ENCODE results near the gene EME2.

DNA sequence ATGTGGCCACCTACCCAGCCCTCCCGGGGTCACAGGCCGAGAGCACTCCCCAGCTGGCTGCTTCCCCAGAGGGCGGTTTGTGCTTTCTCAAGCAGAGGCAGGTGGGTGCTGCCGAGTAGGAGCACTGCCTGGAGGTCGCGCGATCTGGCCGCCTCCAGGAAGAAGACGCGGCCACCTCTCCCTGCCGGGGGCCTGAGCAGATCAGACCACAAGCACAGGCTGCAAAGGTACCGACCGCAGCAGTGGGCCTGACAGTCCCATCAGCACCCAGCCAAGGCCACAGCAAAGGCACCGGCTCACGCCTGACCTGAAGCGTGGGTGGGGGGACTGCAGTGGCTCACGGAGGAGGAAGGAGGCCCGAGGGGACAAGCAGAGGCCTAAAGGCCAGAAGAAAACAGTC lies 36.1 kb downstream of the EME2 start:
- TF ChIP-seq POLR2A (IDR thresholded peaks at IDR 0.05; ENCODE audit: low read depth, low read length) = no peak
- no peak for TF ChIP-seq POLR2AphosphoS5 (IDR thresholded peaks at IDR 0.05; ENCODE audit: low read depth, low read length)
- no peak for TF ChIP-seq TAF1 (IDR thresholded peaks at IDR 0.05; ENCODE audit: borderline replicate concordance, low read depth, low read length)
